ENCODE results near the gene CACNB2.

- TF ChIP-seq POLR2AphosphoS5 (IDR thresholded peaks at IDR 0.05; ENCODE audit: low read depth, low read length): no peak
- no peak for TF ChIP-seq CTCF (CRISPR knock-in tag; IDR thresholded peaks at IDR 0.05)
- TF ChIP-seq ELK4 (CRISPR knock-in tag; IDR thresholded peaks at IDR 0.05; ENCODE audit: borderline replicate concordance): no peak
- no peak for TF ChIP-seq MED13 (CRISPR knock-in tag; IDR thresholded peaks at IDR 0.05)
- no peak for TF ChIP-seq MXI1 (IDR thresholded peaks at IDR 0.05; ENCODE audit: borderline replicate concordance, low read depth, low read length)
Measured at GRCh38 chr10:18556522-18557147, 416.4 kb downstream of the CACNB2 start.
